Neural cell (in vitro differentiated cells): ENCODE measurements around the gene SLC29A1.

Experiments used
- EP300 ChIP-seq: fragments of 450-650 bp; conservative IDR thresholded peaks from 2 replicates; pipeline ENCODE4 v1.6.1; 2014; ENCODE audit warnings: antibody characterized with exemption, mild to moderate bottlenecking, moderate library complexity; ENCODE audit not compliant: poor library complexity, severe bottlenecking
- EZH2 ChIP-seq: fragments of 200-600, 300-800 bp; shearing (Covaris generic), sonication (generic); IDR thresholded peaks from 2 replicates; pipeline ENCODE4 v1.6.1; 2014; ENCODE audit warnings: antibody characterized with exemption, low read length, borderline replicate concordance, mild to moderate bottlenecking; ENCODE audit not compliant: insufficient read depth, poor library complexity, severe bottlenecking
- POLR2AphosphoS5 ChIP-seq: IDR thresholded peaks from 2 replicates; pipeline ENCODE4 v1.6.1; 2012
- TF ChIP-seq, protein P1 (sequence below): fragments of 450-650 bp; IDR thresholded peaks from 2 replicates; pipeline ENCODE4 v1.5.1; 2014; ENCODE audit warnings: antibody characterized with exemption, mild to moderate bottlenecking, moderate library complexity; ENCODE audit not compliant: poor library complexity, severe bottlenecking

GRCh38 chr6:44264154-44265006, 41.0 kb downstream of the SLC29A1 start:
- TF ChIP-seq, protein P1, sequence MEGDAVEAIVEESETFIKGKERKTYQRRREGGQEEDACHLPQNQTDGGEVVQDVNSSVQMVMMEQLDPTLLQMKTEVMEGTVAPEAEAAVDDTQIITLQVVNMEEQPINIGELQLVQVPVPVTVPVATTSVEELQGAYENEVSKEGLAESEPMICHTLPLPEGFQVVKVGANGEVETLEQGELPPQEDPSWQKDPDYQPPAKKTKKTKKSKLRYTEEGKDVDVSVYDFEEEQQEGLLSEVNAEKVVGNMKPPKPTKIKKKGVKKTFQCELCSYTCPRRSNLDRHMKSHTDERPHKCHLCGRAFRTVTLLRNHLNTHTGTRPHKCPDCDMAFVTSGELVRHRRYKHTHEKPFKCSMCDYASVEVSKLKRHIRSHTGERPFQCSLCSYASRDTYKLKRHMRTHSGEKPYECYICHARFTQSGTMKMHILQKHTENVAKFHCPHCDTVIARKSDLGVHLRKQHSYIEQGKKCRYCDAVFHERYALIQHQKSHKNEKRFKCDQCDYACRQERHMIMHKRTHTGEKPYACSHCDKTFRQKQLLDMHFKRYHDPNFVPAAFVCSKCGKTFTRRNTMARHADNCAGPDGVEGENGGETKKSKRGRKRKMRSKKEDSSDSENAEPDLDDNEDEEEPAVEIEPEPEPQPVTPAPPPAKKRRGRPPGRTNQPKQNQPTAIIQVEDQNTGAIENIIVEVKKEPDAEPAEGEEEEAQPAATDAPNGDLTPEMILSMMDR: no peak
- no peak for TF ChIP-seq EP300
- TF ChIP-seq POLR2AphosphoS5: no peak
- no peak for TF ChIP-seq EZH2
